Aorta (tissue), 5 donors: ENCODE data around the gene CCDC148. TPM values are rescaled to one million over a fixed set of nuclear protein-coding genes. Genes with fewer than 3 reads are reported as not detected.
"Not testable (repeated sequence)": the region's sequence is repeated elsewhere in the genome, so short reads cannot be mapped to it uniquely, and the experiment has no call there.

ENCODE experiments used
- ATAC-seq: fragments of 200-7000 bp; cut with Tn5 transposase; one replicate; pipeline ENCODE4 v1.9.1; 2022; ENCODE audit warnings: moderate library complexity; ENCODE audit not compliant: low FRiP score
- DNase-seq, 2 donors: peaks; one replicate each; pipeline ENCODE4 v3.0.0-alpha.2; 2020
- H3K27ac ChIP-seq, 2 donors: one replicate each; pipeline ENCODE4 v1.5.1; 2013; ENCODE audit warnings: low read length in 2 of 2, mild to moderate bottlenecking in 2 of 2, moderate library complexity in 2 of 2, control low read depth in 1 of 2, inconsistent platforms in 1 of 2, low read depth in 1 of 2
- H3K27me3 ChIP-seq, 2 donors: one replicate each; pipeline ENCODE4 v1.6.1; 2013; ENCODE audit warnings: control low read depth in 1 of 2, low read length in 1 of 2, mild to moderate bottlenecking in 1 of 2, moderate library complexity in 1 of 2; ENCODE audit not compliant: insufficient read depth in 2 of 2, control insufficient read depth in 1 of 2
- H3K36me3 ChIP-seq, 2 donors: one replicate each; pipeline ENCODE4 v1.6.1; 2013; ENCODE audit warnings: control low read depth in 1 of 2, low read length in 1 of 2, mild to moderate bottlenecking in 1 of 2; ENCODE audit not compliant: insufficient read depth in 2 of 2, control insufficient read depth in 1 of 2
- H3K4me1 ChIP-seq, 2 donors: one replicate each; pipeline ENCODE4 v1.6.1; 2013; ENCODE audit warnings: low read length in 2 of 2, control low read depth in 1 of 2, mild to moderate bottlenecking in 1 of 2, moderate library complexity in 1 of 2; ENCODE audit not compliant: insufficient read depth in 2 of 2, control insufficient read depth in 1 of 2
- H3K4me3 ChIP-seq, 2 donors: one replicate each; pipeline ENCODE4 v1.5.1; 2013; ENCODE audit warnings: low read length in 2 of 2, control low read depth in 1 of 2, mild to moderate bottlenecking in 1 of 2
- H3K9me3 ChIP-seq: one replicate; pipeline ENCODE4 v1.6.1; 2013; ENCODE audit warnings: mild to moderate bottlenecking, low read length; ENCODE audit not compliant: control insufficient read depth
- WGBS, 2 donors: extraction: QIAGEN DNeasy Blood & Tissue Kit; methylation state at CpG; one replicate each; pipeline ENCODE4 v1.1.7; 2013; 5-methylcytosine and 5-hydroxymethylcytosine counted together
- intact Hi-C, 2 donors: fragments of 100-400 bp; cut with DNase I; formaldehyde crosslinking; loops; one replicate each; pipeline versions ENCODE4 v1.14.2 to v1.15.0; 2022
- polyA plus RNA-seq, 2 donors: library from polyadenylated mRNA; stranded (reverse); fragments of 200-250 nt; gene quantifications; one replicate each; pipeline ENCODE4 v1.2.3, GENCODE V29; 2013
- total RNA-seq, 2 donors: library from RNA; stranded (reverse); fragmentation: NEBNext Ultra II Directional; extraction: Animal tissue kit (Norgen Biotek cat#: 25700); gene quantifications; one replicate each; pipeline ENCODE4 v1.2.1, GENCODE V29; 2021
- donor health status: healthy with polysubstance abuse.
- donor health status: Bipolar disorder and iron deficiency.
- donor health status: DM: no; HTN: no; CAD: no.
- donor health status: DM: no; HTN: no; CAD: no.
- donor health status: DM: yes; HTN: yes; CAD: no.

CCDC148 gene
- total and polyA plus RNA-seq, 4 donors: 0.41 to 1.6 (median 0.52) TPM; not detected in 1

DNA sequence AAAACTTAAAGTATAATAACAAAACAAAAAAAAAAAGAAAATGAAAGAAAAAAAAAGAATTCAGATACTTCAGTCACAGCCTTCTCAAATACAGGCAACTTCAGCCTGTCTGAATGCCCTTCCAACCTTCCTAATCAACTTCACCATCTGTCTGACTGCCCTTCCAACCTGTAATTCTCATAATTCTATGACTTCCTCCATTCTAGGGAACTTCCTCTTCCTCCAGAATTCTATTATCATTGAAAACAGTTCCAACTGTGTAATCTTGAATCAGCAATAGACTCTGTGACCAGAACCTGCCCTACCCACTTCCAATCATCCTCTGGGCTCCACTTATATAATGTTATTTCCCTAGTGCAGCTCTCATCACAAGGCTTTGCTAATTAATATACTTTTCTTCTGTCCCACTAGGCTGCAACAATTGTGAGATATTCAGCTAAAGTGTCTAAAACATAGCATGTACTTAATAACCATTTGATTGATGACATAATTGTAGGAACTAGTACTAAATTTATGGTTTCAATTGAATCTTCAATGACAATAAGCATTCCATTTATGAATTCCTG is 227.5 kb downstream of the CCDC148 start:
- intact Hi-C loops: no loop called here
- Histone ChIP-seq H3K4me3 (no peak overlapping the region), H3K4me1 (no peaks in the 10 kb centered on the region), H3K27me3 (no peaks in the 10 kb centered on the region), H3K9me3 (peaks cover 1% of the 10 kb centered on the region), H3K27ac (no peak overlapping the region), H3K36me3 (no peaks in the 10 kb centered on the region)
- ATAC-seq (no peak), DNase-seq (no peak)

DNA sequence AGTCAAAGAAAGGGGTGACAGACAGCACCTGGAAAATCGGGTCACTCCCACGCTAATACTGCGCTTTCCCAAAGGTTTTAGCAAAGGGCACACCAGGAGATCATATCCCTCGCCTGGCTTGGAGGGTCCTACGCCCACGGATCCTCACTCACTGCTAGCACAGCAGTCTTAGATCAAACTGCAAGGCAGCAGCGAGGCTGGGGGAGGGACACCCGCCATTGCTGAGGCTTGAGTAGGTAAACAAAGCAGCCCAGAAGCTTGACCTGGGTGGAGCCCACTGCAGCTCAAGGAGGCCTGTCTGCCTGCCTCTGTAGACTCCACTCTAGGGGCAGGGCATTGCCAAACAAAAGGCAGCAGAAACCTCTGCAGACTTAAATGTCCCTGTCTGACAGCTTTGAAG is 233.5 kb downstream of the CCDC148 start:
- intact Hi-C loops, DNase-seq: not testable (repeated sequence)

DNA sequence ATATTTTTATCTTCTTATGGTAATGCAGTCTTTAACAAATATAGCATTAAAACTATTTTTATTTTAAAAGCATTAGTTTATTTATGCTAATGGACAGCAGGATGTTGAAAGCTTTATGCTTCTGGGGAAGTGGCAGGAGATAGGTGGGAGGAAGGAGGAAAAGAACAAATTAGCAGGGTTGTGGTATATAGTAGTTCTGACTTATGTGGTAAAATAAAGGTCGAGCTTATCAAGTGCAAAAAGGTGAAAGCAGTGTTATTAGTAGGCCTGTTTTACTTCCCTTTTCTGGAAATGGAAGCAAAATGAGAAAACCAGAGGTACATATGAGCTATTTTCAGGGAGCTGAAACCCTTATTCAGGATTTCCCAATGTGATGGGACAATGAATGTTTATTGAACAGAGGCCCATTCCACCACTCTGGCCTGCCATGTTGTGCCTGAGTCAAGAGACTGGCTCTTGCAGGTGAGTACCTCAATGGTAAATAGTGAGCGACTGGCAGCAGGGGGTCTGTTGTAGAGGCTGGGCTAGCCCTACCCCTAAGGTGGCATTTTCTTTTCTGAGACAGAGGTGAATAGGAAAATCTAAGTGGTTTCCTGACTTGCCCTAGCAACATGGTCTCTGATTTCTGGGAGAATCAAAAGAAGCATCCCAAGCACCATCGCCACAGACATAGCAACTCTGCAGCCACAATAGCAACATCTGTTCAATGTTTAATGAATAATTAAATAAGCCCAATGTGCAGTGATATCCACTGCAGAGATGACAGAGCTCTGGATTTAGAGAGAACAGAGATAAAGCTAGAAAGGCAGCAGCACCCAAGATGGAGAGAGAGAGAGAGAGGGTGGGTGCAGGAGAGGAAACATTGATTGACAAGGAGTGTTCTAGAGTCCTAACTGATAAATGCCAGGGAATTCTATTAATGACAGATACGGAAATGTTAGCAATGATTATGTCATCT is 235.2 kb downstream of the CCDC148 start:
- Histone ChIP-seq H3K27me3 (no peaks in the 10 kb centered on the region), H3K27ac (no peak overlapping the region), H3K9me3 (peaks cover 2% of the 10 kb centered on the region), H3K4me3 (no peak overlapping the region), H3K4me1 (no peaks in the 10 kb centered on the region), H3K36me3 (no peaks in the 10 kb centered on the region)
- DNase-seq (no peak), ATAC-seq (no peak)
- intact Hi-C loops: no loop called here
- WGBS, 2 donors: 81 to 86% methylated on average over 4 of the region's 4 CpGs

More for the DNA sequence above, 233.5 kb downstream of the CCDC148 start:
- not testable (repeated sequence) for H3K4me3 ChIP-seq, H3K27me3 ChIP-seq, H3K36me3 ChIP-seq, ATAC-seq, H3K9me3 ChIP-seq, H3K4me1 ChIP-seq, H3K27ac ChIP-seq
- WGBS, 2 donors: 77 to 90% methylated on average over 8 of the region's 8 CpGs

DNA sequence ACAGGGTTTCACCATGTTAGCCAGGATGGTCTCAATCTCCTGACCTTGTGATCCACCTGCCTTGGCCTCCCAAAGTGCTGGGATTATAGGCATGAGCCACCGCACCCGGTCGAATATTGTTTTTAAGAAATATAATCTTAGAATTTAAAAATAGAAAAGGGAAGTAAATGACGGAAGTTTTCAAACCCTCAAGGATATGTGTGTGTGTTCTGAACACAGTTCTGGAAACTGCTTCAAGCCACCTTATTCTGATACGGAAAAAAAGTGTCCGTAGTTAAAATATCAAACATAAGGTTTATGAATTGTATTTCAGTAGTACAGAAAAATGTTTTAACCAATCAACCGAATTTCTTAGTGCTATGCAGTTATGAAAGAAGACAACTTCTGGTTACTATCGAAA is 239.0 kb downstream of the CCDC148 start:
- H3K27me3 ChIP-seq: no peaks in the 10 kb centered on the region
- no peak for ATAC-seq
- no peak for DNase-seq
- H3K4me3 ChIP-seq: no peak overlapping the region
- H3K36me3 ChIP-seq: no peaks in the 10 kb centered on the region
- no peak overlapping the region for H3K27ac ChIP-seq
- WGBS, 2 donors: 78 to 80% methylated on average over 8 of the region's 8 CpGs
- intact Hi-C loops: no loop called here
- peaks cover 2% of the 10 kb centered on the region for H3K9me3 ChIP-seq
- no peaks in the 10 kb centered on the region for H3K4me1 ChIP-seq

DNA sequence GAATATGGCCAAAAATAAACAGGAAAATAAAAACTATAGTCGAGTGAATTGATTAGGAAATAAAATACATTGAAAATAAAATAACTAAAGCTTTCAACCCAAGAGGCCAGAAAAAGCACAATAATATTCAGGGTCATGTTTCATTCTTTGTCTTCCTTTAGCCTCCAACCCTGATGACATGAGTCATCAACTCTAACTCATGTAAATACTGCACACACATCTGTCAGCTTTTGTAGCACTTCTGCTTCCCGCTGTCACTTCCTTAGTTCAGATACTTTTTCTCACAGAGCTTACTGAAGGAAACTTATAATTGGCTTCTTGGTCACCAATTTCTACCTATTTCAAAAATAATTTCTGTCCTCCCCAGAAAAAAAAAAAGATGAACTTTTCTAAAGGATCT is 242.1 kb downstream of the CCDC148 start:
- no peak for DNase-seq
- H3K9me3 ChIP-seq: no peaks in the 10 kb centered on the region
- no peak overlapping the region for H3K4me3 ChIP-seq
- H3K36me3 ChIP-seq: no peaks in the 10 kb centered on the region
- H3K27ac ChIP-seq: no peak overlapping the region
- H3K27me3 ChIP-seq: no peaks in the 10 kb centered on the region
- ATAC-seq: no peak
- no peaks in the 10 kb centered on the region for H3K4me1 ChIP-seq
- 13 to 52% methylated on average over 2 of the region's 2 CpGs for WGBS, 2 donors
- intact Hi-C loops: no loop called here

DNA sequence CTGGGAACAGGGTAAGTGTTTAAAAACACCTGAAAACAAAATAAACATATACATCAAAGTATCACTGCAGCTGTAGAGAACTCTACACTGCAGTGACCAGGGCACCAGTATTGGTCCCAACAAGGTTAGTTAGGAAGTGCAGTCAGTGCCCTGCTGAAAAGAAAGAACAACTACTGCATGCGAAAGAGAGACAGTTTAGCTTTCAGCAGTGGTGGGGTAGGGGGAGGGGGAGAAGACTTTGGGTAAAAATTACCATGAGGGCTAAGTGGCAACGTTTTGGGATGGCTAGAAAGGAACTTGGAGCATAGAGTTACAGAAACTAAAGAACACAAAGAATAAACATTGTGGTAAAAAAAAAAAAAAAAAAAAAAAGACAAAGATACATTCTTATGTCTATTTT is 242.8 kb downstream of the CCDC148 start:
- WGBS, 2 donors: 22 to 34% methylated on average over 2 of the region's 2 CpGs
- Histone ChIP-seq H3K36me3 (no peaks in the 10 kb centered on the region), H3K27ac (no peak overlapping the region), H3K27me3 (no peaks in the 10 kb centered on the region), H3K4me3 (no peak overlapping the region), H3K9me3 (no peaks in the 10 kb centered on the region), H3K4me1 (no peaks in the 10 kb centered on the region)
- intact Hi-C loops: no loop called here
- no peak for ATAC-seq
- DNase-seq: no peak

DNA sequence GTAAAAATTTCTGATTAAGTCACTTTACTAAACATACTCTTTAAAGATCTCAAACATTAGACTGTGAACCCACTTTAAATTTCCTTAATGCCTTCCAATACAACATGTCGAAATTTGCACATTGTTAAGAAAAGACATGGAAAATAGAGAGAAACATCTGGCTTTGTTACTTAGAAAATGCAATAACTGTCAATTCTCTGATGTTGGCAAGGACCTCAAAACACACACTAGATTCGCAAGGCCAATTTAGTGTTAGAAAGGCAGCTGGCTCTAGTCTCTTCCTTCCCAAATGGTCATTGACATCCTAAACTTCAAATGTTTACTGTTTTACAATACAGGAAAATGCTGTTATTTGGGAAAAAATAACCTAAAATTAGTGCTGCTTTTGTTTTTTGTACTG is 244.3 kb downstream of the CCDC148 start:
- WGBS, 2 donors: 84% methylated on average over 2 of the region's 2 CpGs
- ATAC-seq: no peak

DNA sequence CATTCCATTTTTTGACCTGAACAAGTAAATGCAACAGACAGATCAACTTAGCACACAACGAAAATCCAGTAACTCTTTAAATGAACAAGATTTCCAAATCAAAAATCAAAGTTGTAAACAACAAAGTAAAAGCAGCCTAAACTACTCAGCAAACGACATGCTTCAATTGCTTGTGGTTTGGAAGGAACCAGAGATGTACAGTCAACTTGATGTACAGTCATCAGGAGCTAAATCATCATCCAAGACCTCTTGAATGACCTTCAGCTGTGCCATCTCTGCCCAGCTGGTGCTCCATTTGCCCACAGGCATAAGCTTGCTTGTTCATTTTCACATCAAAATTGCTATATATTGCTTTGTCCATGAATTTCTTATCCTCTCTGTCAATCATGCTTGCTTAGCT is 245.1 kb downstream of the CCDC148 start:
- intact Hi-C loops: no loop called here

More for the DNA sequence above, 244.3 kb downstream of the CCDC148 start:
- Histone ChIP-seq H3K27me3 (no peaks in the 10 kb centered on the region), H3K27ac (no peak overlapping the region), H3K4me3 (no peak overlapping the region), H3K4me1 (no peaks in the 10 kb centered on the region), H3K9me3 (no peaks in the 10 kb centered on the region), H3K36me3 (no peaks in the 10 kb centered on the region)
- no peak for DNase-seq
- intact Hi-C loops: no loop called here

DNA sequence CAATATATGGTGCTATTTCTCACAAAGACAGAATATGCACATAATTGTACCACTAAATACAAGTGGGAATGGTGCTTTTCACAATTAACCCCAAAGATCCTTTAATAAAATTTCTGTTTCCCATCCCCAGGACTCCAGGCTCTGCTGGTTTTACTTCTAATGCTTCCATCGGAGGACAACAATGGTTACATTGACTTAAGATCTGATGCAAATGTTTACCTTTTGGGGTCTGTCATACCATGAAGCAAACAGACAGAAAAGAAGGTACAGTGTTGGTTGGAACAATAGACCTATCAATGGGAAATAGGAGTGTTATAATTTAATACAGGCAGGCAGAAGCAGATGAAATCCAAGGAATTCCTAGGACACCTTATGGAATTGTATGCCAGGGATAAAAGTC is 249.2 kb downstream of the CCDC148 start:
- Histone ChIP-seq H3K9me3 (no peaks in the 10 kb centered on the region), H3K36me3 (no peaks in the 10 kb centered on the region), H3K27me3 (no peaks in the 10 kb centered on the region), H3K4me3 (no peak overlapping the region), H3K4me1 (no peaks in the 10 kb centered on the region), H3K27ac (no peak overlapping the region)
- intact Hi-C loops: no loop called here
- WGBS, 2 donors: 90 to 97% methylated on average over 1 of the region's 1 CpG
- ATAC-seq (no peak), DNase-seq (no peak)

More for the DNA sequence above, 245.1 kb downstream of the CCDC148 start:
- DNase-seq: no peak
- Histone ChIP-seq H3K4me3 (no peak overlapping the region), H3K9me3 (no peaks in the 10 kb centered on the region), H3K27ac (no peak overlapping the region), H3K36me3 (no peaks in the 10 kb centered on the region), H3K4me1 (no peaks in the 10 kb centered on the region), H3K27me3 (no peaks in the 10 kb centered on the region)
- WGBS, 2 donors: 83 to 85% methylated on average over 2 of the region's 2 CpGs
- ATAC-seq: no peak
